CD14-positive monocyte (primary cell): ENCODE data around the gene ATP6V0A1. TPM values are rescaled to one million over a fixed set of nuclear protein-coding genes. Genes with fewer than 3 reads are reported as not detected.
"Not testable (repeated sequence)": the region's sequence is repeated elsewhere in the genome, so short reads cannot be mapped to it uniquely, and the experiment has no call there.

ENCODE experiments used
- DNase-seq, 3 donors: peaks; one replicate each; pipeline ENCODE4 v3.0.0-alpha.2; 2011 to 2022
- H2AFZ ChIP-seq: 2 replicates; pipeline ENCODE4 v1.6.0; 2012; ENCODE audit warnings: mild to moderate bottlenecking, low read depth, low read length, inconsistent platforms; ENCODE audit not compliant: insufficient read depth, poor library complexity, severe bottlenecking
- H3K27ac ChIP-seq, 2 donors: 1 replicate in 1 of 2; 2 replicates in 1 of 2; pipeline ENCODE4 v1.5.1; 2012 to 2013; ENCODE audit warnings: low read length in 2 of 2, control low read depth in 1 of 2, inconsistent platforms in 1 of 2, low read depth in 1 of 2, mild to moderate bottlenecking in 1 of 2
- H3K27me3 ChIP-seq, 2 donors: one replicate each; pipeline versions ENCODE4 v1.6.0 to v1.6.1; 2011 to 2013; ENCODE audit warnings: low read length in 2 of 2; ENCODE audit not compliant: control insufficient read depth in 2 of 2, insufficient read depth in 2 of 2
- H3K36me3 ChIP-seq, 2 donors: replicated peaks in 1 of 2; 1 replicate in 1 of 2; 2 replicates in 1 of 2; pipeline versions ENCODE4 v1.5.1 to v1.6.1; 2012 to 2013; ENCODE audit warnings: low read length in 2 of 2, control low read depth in 1 of 2, inconsistent platforms in 1 of 2, mild to moderate bottlenecking in 1 of 2; ENCODE audit not compliant: insufficient read depth in 2 of 2, control insufficient read depth in 1 of 2
- H3K4me1 ChIP-seq, 2 donors: 1 replicate in 1 of 2; 2 replicates in 1 of 2; pipeline versions ENCODE4 v1.5.1 to v1.6.1; 2012 to 2013; ENCODE audit warnings: low read length in 2 of 2, control low read depth in 1 of 2, inconsistent platforms in 1 of 2, mild to moderate bottlenecking in 1 of 2, moderate library complexity in 1 of 2; ENCODE audit not compliant: insufficient read depth in 2 of 2, control insufficient read depth in 1 of 2
- H3K4me2 ChIP-seq: replicated peaks from 2 replicates; pipeline ENCODE3; 2012; ENCODE audit warnings: low read length, moderate library complexity, mild to moderate bottlenecking; ENCODE audit not compliant: poor library complexity, severe bottlenecking; ENCODE audit errors: extremely low read depth
- H3K4me3 ChIP-seq, 3 experiments: fragments of 200-600 bp in 1 of 3; sonication (generic) in 1 of 3; replicated peaks in 1 of 3; 1 replicate in 2 of 3; 2 replicates in 1 of 3; pipeline ENCODE4 v1.5.1; 2011 to 2013; ENCODE audit warnings: low read length in 3 of 3, mild to moderate bottlenecking in 3 of 3, control low read depth in 2 of 3, low read depth in 2 of 3, inconsistent platforms in 1 of 3, moderate library complexity in 1 of 3
- H3K79me2 ChIP-seq: 2 replicates; pipeline ENCODE4 v1.6.0; 2012; ENCODE audit warnings: mild to moderate bottlenecking, control low read depth, inconsistent platforms, low read length, moderate library complexity; ENCODE audit not compliant: insufficient read depth
- H3K9ac ChIP-seq: 2 replicates; pipeline ENCODE4 v1.6.0; 2017; ENCODE audit warnings: low read length, mild to moderate bottlenecking; ENCODE audit not compliant: insufficient read depth, poor library complexity, severe bottlenecking
- H3K9me3 ChIP-seq, 2 donors: replicated peaks in 1 of 2; 1 replicate in 1 of 2; 2 replicates in 1 of 2; pipeline versions ENCODE4 v1.5.1 to v1.6.1; 2012 to 2013; ENCODE audit warnings: low read length in 2 of 2, control low read depth in 1 of 2; ENCODE audit not compliant: control insufficient read depth in 1 of 2, insufficient read depth in 1 of 2
- H4K20me1 ChIP-seq: 2 replicates; pipeline ENCODE4 v1.6.0; 2012; ENCODE audit warnings: mild to moderate bottlenecking, low read length, control low read depth, moderate library complexity; ENCODE audit not compliant: insufficient read depth
- H3K27ac Mint-ChIP-seq, 7 donors: one replicate each; pipeline ENCODE4 v1.8.0; 2020; ENCODE audit warnings: mild to moderate bottlenecking in 7 of 7, mixed read lengths in 7 of 7, moderate library complexity in 6 of 7, inconsistent platforms in 2 of 7
- H3K27me3 Mint-ChIP-seq, 3 donors: one replicate each; pipeline ENCODE4 v1.8.0; 2021 to 2022; ENCODE audit warnings: low read depth in 3 of 3, mild to moderate bottlenecking in 3 of 3, mixed read lengths in 3 of 3, moderate library complexity in 3 of 3, inconsistent platforms in 1 of 3
- H3K36me3 Mint-ChIP-seq, 2 donors: one replicate each; pipeline ENCODE4 v1.8.0; 2020; ENCODE audit warnings: mixed read lengths in 2 of 2, inconsistent platforms in 1 of 2, mild to moderate bottlenecking in 1 of 2
- H3K4me1 Mint-ChIP-seq: one replicate; pipeline ENCODE4 v1.8.0; 2020; ENCODE audit warnings: mild to moderate bottlenecking, mixed read lengths
- H3K4me3 Mint-ChIP-seq, 2 donors: one replicate each; pipeline ENCODE4 v1.8.0; 2020; ENCODE audit warnings: mild to moderate bottlenecking in 2 of 2, mixed read lengths in 2 of 2, moderate library complexity in 1 of 2
- H3K9me3 Mint-ChIP-seq, 7 donors: one replicate each; pipeline ENCODE4 v1.8.0; 2020 to 2022; ENCODE audit warnings: mixed read lengths in 7 of 7, mild to moderate bottlenecking in 6 of 7, moderate library complexity in 6 of 7, inconsistent platforms in 2 of 7
- CTCF ChIP-seq: fragments of 200-600 bp; IDR thresholded peaks from one replicate; pipeline ENCODE4 v1.8.0; 2022; ENCODE audit warnings: antibody characterized with exemption, mild to moderate bottlenecking
- WGBS: methylation state at CpG from one replicate; pipeline ENCODE4 v1.1.5; 2013; ENCODE audit warnings: missing lambda C conversion rate; ENCODE audit not compliant: insufficient coverage; 5-methylcytosine and 5-hydroxymethylcytosine counted together
- intact Hi-C, 2 donors: fragments of 100-400 bp; cut with micrococcal nuclease; formaldehyde crosslinking; loops; one replicate each; pipeline versions ENCODE4 v1.15.0 to v1.15.1; 2023
- polyA plus RNA-seq, 3 donors: library from polyadenylated mRNA; depleted of rRNA in 1 of 3; unstranded in 2 of 3; stranded (reverse) in 1 of 3; fragments of 300-500 nt in 2 of 3; fragments of >200 nt in 1 of 3; fragmentation: Illumina TruSeq in 2 of 3; gene quantifications; 1 replicate in 2 of 3; 2 replicates in 1 of 3; pipeline ENCODE4 v1.2.3, GENCODE V29; 2012 to 2021

ATP6V0A1 gene
- polyA plus RNA-seq, 3 donors, result 36.1 to 126 (median 55.1) TPM

- intact Hi-C loops, result no loop called here
- no peak for DNase-seq
- H3K9ac ChIP-seq, result no peak overlapping the region
- H3K27me3 Mint-ChIP-seq, result peaks cover 10 to 18% (median 17%) of the 10 kb centered on the region in 3 donors
- peaks cover 45 to 57% of the 10 kb centered on the region in 2 donors for H3K36me3 ChIP-seq
- no peaks in the 10 kb centered on the region for H3K79me2 ChIP-seq
- H3K27me3 ChIP-seq, result peaks cover 4 to 12% of the 10 kb centered on the region in 2 donors
- H3K27ac Mint-ChIP-seq, result no peak overlapping the region
- H3K27ac ChIP-seq, result no peak overlapping the region
- H3K36me3 Mint-ChIP-seq, result peaks cover 53 to 74% of the 10 kb centered on the region in 2 donors
- peaks cover 0 to 4% (median 0%) of the 10 kb centered on the region in 7 donors for H3K9me3 Mint-ChIP-seq
- WGBS, result 97% methylated on average over 37 of the region's 39 CpGs
- H3K4me2 ChIP-seq, result no peak overlapping the region
- peaks cover 2% of the 10 kb centered on the region for H3K4me1 Mint-ChIP-seq
- H2AFZ ChIP-seq, result no peak overlapping the region
- H3K4me3 Mint-ChIP-seq, result no peak overlapping the region
- H3K4me3 ChIP-seq, result no peak overlapping the region
- TF ChIP-seq CTCF, result no peak
- peaks cover 19% of the 10 kb centered on the region for H4K20me1 ChIP-seq
- H3K9me3 ChIP-seq, result no peaks in the 10 kb centered on the region
- H3K4me1 ChIP-seq, result peaks cover 2 to 5% of the 10 kb centered on the region in 2 donors
These were observed 84.8 kb downstream of the ATP6V0A1 start for GRCh38 chr17:42543190-42544079.

- H3K4me3 ChIP-seq, result no peak overlapping the region
- no peaks in the 10 kb centered on the region for H3K79me2 ChIP-seq
- no peak for DNase-seq
- no peak overlapping the region for H2AFZ ChIP-seq
- H3K27me3 ChIP-seq, result peaks cover 11 to 20% of the 10 kb centered on the region in 2 donors
- no peak overlapping the region for H3K4me2 ChIP-seq
- peaks cover 35 to 43% of the 10 kb centered on the region in 2 donors for H3K36me3 ChIP-seq
- TF ChIP-seq CTCF, result no peak
- intact Hi-C loops, result no loop called here
- Mint-ChIP-seq H3K9me3 (peaks cover 0 to 4% (median 0%) of the 10 kb centered on the region in 7 donors), H3K36me3 (peaks cover 51 to 68% of the 10 kb centered on the region in 2 donors), H3K4me1 (peaks cover 9% of the 10 kb centered on the region), H3K27ac (no peak overlapping the region), H3K27me3 (peaks cover 20 to 30% (median 26%) of the 10 kb centered on the region in 3 donors), H3K4me3 (no peak overlapping the region)
- H3K9me3 ChIP-seq, result no peaks in the 10 kb centered on the region
- H4K20me1 ChIP-seq, result peaks cover 29% of the 10 kb centered on the region
- peaks cover 6 to 9% of the 10 kb centered on the region in 2 donors for H3K4me1 ChIP-seq
- no peak overlapping the region for H3K27ac ChIP-seq
- no peak overlapping the region for H3K9ac ChIP-seq
- WGBS, result 81% methylated on average over 7 of the region's 8 CpGs
These were observed 86.2 kb downstream of the ATP6V0A1 start for GRCh38 chr17:42544874-42545283.

GRCh38 chr17:42545755-42546505 lies 87.3 kb downstream of the ATP6V0A1 start:
- H3K4me2 ChIP-seq, H3K4me1 Mint-ChIP-seq, H3K79me2 ChIP-seq, H3K27ac Mint-ChIP-seq, H3K9me3 Mint-ChIP-seq, H3K4me3 Mint-ChIP-seq, H3K9ac ChIP-seq, H3K27ac ChIP-seq, H3K4me3 ChIP-seq, H3K4me1 ChIP-seq, H2AFZ ChIP-seq, DNase-seq, H3K9me3 ChIP-seq, intact Hi-C loops: not testable (repeated sequence)
- WGBS, result 94% methylated on average over 2 of the region's 9 CpGs
- Histone ChIP-seq H3K27me3 (peaks cover 11 to 20% of the 10 kb centered on the region in 2 donors), H3K36me3 (peaks cover 31 to 37% of the 10 kb centered on the region in 2 donors), H4K20me1 (peaks cover 29% of the 10 kb centered on the region)
- H3K36me3 Mint-ChIP-seq, result peaks cover 44 to 60% of the 10 kb centered on the region in 2 donors
- H3K27me3 Mint-ChIP-seq, result peaks cover 20 to 31% (median 26%) of the 10 kb centered on the region in 3 donors
